WTC11 (cell line): ENCODE results near the gene BCAR3. TPM values are rescaled to one million over a fixed set of nuclear protein-coding genes. Genes with fewer than 3 reads are reported as not detected.

Source experiments
- ATAC-seq: fragments of 200-7000 bp; cut with Tn5 transposase; 2 replicates; pipeline ENCODE4 v1.10.0; 2021; ENCODE audit warnings: mild to moderate bottlenecking, moderate library complexity
- CTCF ChIA-PET: fragments of 300-600 bp; sonication (Branson Sonifier 250); formaldehyde crosslinking; loops from one replicate; lab custom pipeline; 2021; ENCODE audit warnings: antibody characterized with exemption; lab: Charles Lee
- POLR2A ChIA-PET: fragments of 350-600 bp; sonication (Branson Sonifier 250); formaldehyde crosslinking; loops from one replicate; lab custom pipeline; 2021; ENCODE audit warnings: antibody characterized with exemption; lab: Charles Lee
- DNase-seq: peaks from one replicate; pipeline ENCODE4 v3.0.0; 2021; ENCODE audit warnings: low spot score
- H3K27ac Mint-ChIP-seq: 2 replicates; pipeline ENCODE4 v1.8.0; 2021; ENCODE audit warnings: mixed read lengths
- H3K27me3 Mint-ChIP-seq: 2 replicates; pipeline ENCODE4 v1.8.0; 2021; ENCODE audit warnings: low read depth, mild to moderate bottlenecking, moderate library complexity, mixed read lengths
- H3K36me3 Mint-ChIP-seq: 2 replicates; pipeline ENCODE4 v1.8.0; 2021; ENCODE audit warnings: mixed read lengths
- H3K4me1 Mint-ChIP-seq: 2 replicates; pipeline ENCODE4 v1.8.0; 2022; ENCODE audit warnings: mixed read lengths
- H3K4me3 Mint-ChIP-seq: 2 replicates; pipeline ENCODE4 v1.8.0; 2021; ENCODE audit warnings: mild to moderate bottlenecking, moderate library complexity, mixed read lengths
- H3K9me3 Mint-ChIP-seq: 2 replicates; pipeline ENCODE4 v1.8.0; 2021; ENCODE audit warnings: mixed read lengths
- ATF2 ChIP-seq: sonication (generic); formaldehyde crosslinking; IDR thresholded peaks from 2 replicates; pipeline ENCODE4 v1.8.1; 2022; ENCODE audit warnings: low read depth, missing genetic modification reagents, borderline replicate concordance
- CBFB ChIP-seq: sonication (generic); formaldehyde crosslinking; IDR thresholded peaks from 2 replicates; pipeline ENCODE4 v1.8.1; 2022; ENCODE audit warnings: mild to moderate bottlenecking, low read depth, missing genetic modification reagents
- E2F1 ChIP-seq: sonication (generic); formaldehyde crosslinking; IDR thresholded peaks from 2 replicates; pipeline ENCODE4 v1.8.0; 2022; ENCODE audit warnings: mild to moderate bottlenecking, missing genetic modification reagents
- ELF4 ChIP-seq: sonication (generic); formaldehyde crosslinking; IDR thresholded peaks from 2 replicates; pipeline ENCODE4 v1.8.1; 2022; ENCODE audit warnings: low read depth, mild to moderate bottlenecking, moderate library complexity, missing genetic modification reagents
- EMX1 ChIP-seq: fragments of 250-450 bp; sonication (Bioruptor Pico); IDR thresholded peaks from 2 replicates; pipeline ENCODE4 v1.8.0; 2021; ENCODE audit warnings: mild to moderate bottlenecking
- ETV6 ChIP-seq: sonication (generic); formaldehyde crosslinking; IDR thresholded peaks from 2 replicates; pipeline ENCODE4 v1.8.1; 2022; ENCODE audit warnings: mild to moderate bottlenecking, missing genetic modification reagents
- GABPB1 ChIP-seq: sonication (generic); formaldehyde crosslinking; IDR thresholded peaks from 2 replicates; pipeline ENCODE4 v1.8.1; 2023; ENCODE audit warnings: mild to moderate bottlenecking, missing genetic modification reagents
- GTF2I ChIP-seq: fragments of 250-450 bp; sonication (Bioruptor Pico); conservative IDR thresholded peaks from 2 replicates; pipeline ENCODE4 v1.4.0; 2021; ENCODE audit warnings: mild to moderate bottlenecking
- HMGXB4 ChIP-seq: sonication (generic); formaldehyde crosslinking; IDR thresholded peaks from 2 replicates; pipeline ENCODE4 v1.8.1; 2023; ENCODE audit warnings: mild to moderate bottlenecking, moderate library complexity, missing genetic modification reagents
- NFE2L1 ChIP-seq: sonication (generic); formaldehyde crosslinking; IDR thresholded peaks from 2 replicates; pipeline ENCODE4 v1.8.1; 2023; ENCODE audit warnings: missing genetic modification reagents
- NR1H2 ChIP-seq: sonication (generic); formaldehyde crosslinking; IDR thresholded peaks from 2 replicates; pipeline ENCODE4 v1.9.0; 2021; ENCODE audit warnings: mild to moderate bottlenecking, moderate library complexity, missing genetic modification reagents
- NR2C2 ChIP-seq: sonication (generic); formaldehyde crosslinking; IDR thresholded peaks from 2 replicates; pipeline ENCODE4 v1.8.0; 2022; ENCODE audit warnings: mild to moderate bottlenecking, missing genetic modification reagents
- SMAD4 ChIP-seq: sonication (generic); formaldehyde crosslinking; IDR thresholded peaks from 2 replicates; pipeline ENCODE4 v1.8.0; 2022; ENCODE audit warnings: mild to moderate bottlenecking, missing genetic modification reagents
- SP1 ChIP-seq: sonication (generic); formaldehyde crosslinking; conservative IDR thresholded peaks from 2 replicates; pipeline ENCODE4 v1.8.1; 2022; ENCODE audit warnings: missing genetic modification reagents
- TEAD1 ChIP-seq: sonication (generic); formaldehyde crosslinking; IDR thresholded peaks from 2 replicates; pipeline ENCODE4 v1.8.0; 2022; ENCODE audit warnings: mild to moderate bottlenecking, missing genetic modification reagents
- TEAD4 ChIP-seq: sonication (generic); formaldehyde crosslinking; IDR thresholded peaks from 2 replicates; pipeline ENCODE4 v1.8.0; 2022; ENCODE audit warnings: mild to moderate bottlenecking, missing genetic modification reagents
- TP53 ChIP-seq: sonication (generic); formaldehyde crosslinking; IDR thresholded peaks from 2 replicates; pipeline ENCODE4 v1.8.1; 2023; ENCODE audit warnings: mild to moderate bottlenecking, missing genetic modification reagents
- ZNF219 ChIP-seq: sonication (generic); formaldehyde crosslinking; IDR thresholded peaks from 2 replicates; pipeline ENCODE4 v1.8.0; 2023; ENCODE audit warnings: missing genetic modification reagents, mild to moderate bottlenecking, borderline replicate concordance
- ZNF232 ChIP-seq: sonication (generic); formaldehyde crosslinking; IDR thresholded peaks from 2 replicates; pipeline ENCODE4 v1.8.0; 2022; ENCODE audit warnings: mild to moderate bottlenecking, missing genetic modification reagents
- ZNF281 ChIP-seq: sonication (generic); formaldehyde crosslinking; IDR thresholded peaks from 2 replicates; pipeline ENCODE4 v1.8.0; 2023; ENCODE audit warnings: mild to moderate bottlenecking, missing genetic modification reagents
- ZNF423 ChIP-seq: fragments of 250-450 bp; sonication (Bioruptor Pico); IDR thresholded peaks from 2 replicates; pipeline ENCODE4 v2.1.2; 2022; ENCODE audit warnings: mild to moderate bottlenecking, moderate library complexity
- ZSCAN18 ChIP-seq: fragments of 250-450 bp; sonication (Bioruptor Pico); IDR thresholded peaks from 2 replicates; pipeline ENCODE4 v2.1.2; 2022; ENCODE audit warnings: mild to moderate bottlenecking, moderate library complexity
- total RNA-seq: library from RNA; stranded (reverse); gene quantifications from 3 replicates; pipeline ENCODE4 v1.2.3, GENCODE V29; 2021

Gene BCAR3
- total RNA-seq, 1 experiment from 2014 or later = 14.8 TPM

GRCh38 chr1:93658188-93658587, 23.4 kb downstream of the BCAR3 start (continued):
- TF ChIP-seq SMAD4 (CRISPR knock-in tag) = no peak
- TF ChIP-seq, all 79 proteins: peak for 0

GRCh38 chr1:93656491-93656890, 25.1 kb downstream of the BCAR3 start:
- ChIA-PET POLR2A (interaction anchor here (0.7 kb wide), 1 partner anchor 9 kb away, joined by 7 read pairs; no protein-coding TSS in a partner anchor), CTCF (no interaction called here)
- Mint-ChIP-seq H3K9me3 (no peaks in the 10 kb centered on the region), H3K4me3 (no peak overlapping the region), H3K27me3 (no peaks in the 10 kb centered on the region), H3K36me3 (peaks cover 10% of the 10 kb centered on the region), H3K27ac (no peak overlapping the region)
- DNase-seq (no peak), ATAC-seq (no peak)
- TF ChIP-seq ATF2 (CRISPR knock-in tag) = no peak
- TF ChIP-seq ZSCAN18 = no peak
- TF ChIP-seq, all 79 proteins: peak for 0
- H3K4me1 Mint-ChIP-seq = no peaks in the 10 kb centered on the region; the same call in 1 of the 2 replicates

GRCh38 chr1:93653656-93654055, 28.0 kb downstream of the BCAR3 start:
- TF ChIP-seq ETV6 (no peak), GABPB1 (CRISPR knock-in tag) (no peak), NFE2L1 (no peak), ELF4 (CRISPR knock-in tag) (no peak), E2F1 (CRISPR knock-in tag) (no peak), ZNF219 (CRISPR knock-in tag) (no peak), GTF2I (CRISPR knock-in tag) (no peak), ZNF423 (CRISPR knock-in tag) (no peak), CBFB (CRISPR knock-in tag) (no peak)
- CTCF ChIA-PET = no interaction called here
- ATAC-seq (no peak), DNase-seq (no peak)
- Mint-ChIP-seq H3K4me1 (peaks cover 3% of the 10 kb centered on the region), H3K27me3 (no peaks in the 10 kb centered on the region), H3K36me3 (peaks cover 8% of the 10 kb centered on the region), H3K4me3 (no peak overlapping the region), H3K27ac (no peak overlapping the region), H3K9me3 (no peaks in the 10 kb centered on the region)
- POLR2A ChIA-PET = no interaction called here

GRCh38 chr1:93652323-93652949, 29.2 kb downstream of the BCAR3 start:
- POLR2A ChIA-PET = no interaction called here

More at GRCh38 chr1:93652323-93652949, 29.2 kb downstream of the BCAR3 start:
- H3K27me3 Mint-ChIP-seq = no peaks in the 10 kb centered on the region; the same call in 1 of the 2 replicates
- ATAC-seq (no peak), DNase-seq (no peak)
- H3K9me3 Mint-ChIP-seq = no peaks in the 10 kb centered on the region
- no peak overlapping the region for H3K4me3 Mint-ChIP-seq
- no peak overlapping the region for H3K27ac Mint-ChIP-seq
- peaks cover 4% of the 10 kb centered on the region; the same call in 1 of the 2 replicates for H3K36me3 Mint-ChIP-seq
- TF ChIP-seq TP53 (CRISPR knock-in tag) (no peak), HMGXB4 (no peak), SP1 (CRISPR knock-in tag) (no peak), TEAD1 (CRISPR knock-in tag) (no peak), NR2C2 (CRISPR knock-in tag) (no peak), NR1H2 (CRISPR knock-in tag) (no peak), ZNF232 (CRISPR knock-in tag) (no peak), TEAD4 (CRISPR knock-in tag) (no peak), ZNF281 (CRISPR knock-in tag) (no peak), EMX1 (CRISPR knock-in tag) (no peak)
- CTCF ChIA-PET = no interaction called here
- H3K4me1 Mint-ChIP-seq = peaks cover 7% of the 10 kb centered on the region
